HCT116 (cell line): ENCODE data around the gene TRPM3. TPM values are rescaled to one million over a fixed set of nuclear protein-coding genes. Genes with fewer than 3 reads are reported as not detected.

Source experiments
- ATAC-seq: fragments of 200-7000 bp; cut with Tn5 transposase; 2 replicates; pipeline ENCODE4 v1.9.1; 2020; ENCODE audit warnings: mild to moderate bottlenecking, moderate library complexity
- BruUV-seq: library from RNA; stranded (reverse); fragments of 400-500 nt; replicated peaks from 2 replicates; lab custom pipeline; 2021; lab: Mats Ljungman, UMichigan
- CTCF ChIA-PET: fragments of 300-600 bp; sonication (Branson Sonifier 250); formaldehyde crosslinking; loops from one replicate; lab custom pipeline; 2021; ENCODE audit warnings: antibody characterized with exemption; lab: Charles Lee
- POLR2A ChIA-PET: fragments of 300-600, 350-600 bp; sonication (Branson Sonifier 250); formaldehyde crosslinking; loops from one replicate; lab custom pipeline; 2021; ENCODE audit warnings: antibody characterized with exemption; lab: Charles Lee
- RAD21 ChIA-PET, 2 experiments: fragments of 300-600 bp; sonication (Branson Sonifier 250); formaldehyde crosslinking; loops; one replicate each; lab custom pipeline; 2023; ENCODE audit warnings: low total read pairs in 2 of 2; ENCODE audit not compliant: uncharacterized antibody in 2 of 2, unreplicated experiment in 2 of 2, low non-redundant PET in 1 of 2; lab: Charles Lee
- DNase-seq: peaks from one replicate; pipeline ENCODE4 v3.0.0-alpha.2; 2010; ENCODE audit warnings: low read depth, low spot score
- H2AFZ ChIP-seq: fragments of 200-600 bp; shearing (Covaris generic), sonication (generic); 2 replicates; pipeline ENCODE4 v1.6.1; 2017; ENCODE audit warnings: low read depth, mixed run types, mixed read lengths, antibody characterized with exemption, low read length; ENCODE audit not compliant: poor library complexity, severe bottlenecking
- H3K27ac ChIP-seq: 2 replicates; pipeline ENCODE4 v1.5.1; 2012; ENCODE audit warnings: low read depth, low read length
- H3K27me3 ChIP-seq: fragments of 200-600 bp; sonication (generic); 2 replicates; pipeline ENCODE4 v1.6.1; 2016; ENCODE audit warnings: mixed run types, low read length, mixed read lengths; ENCODE audit not compliant: insufficient read depth
- H3K36me3 ChIP-seq, 2 experiments: fragments of 200-500 bp in 1 of 2; fragments of 200-600 bp in 1 of 2; sonication (Bioruptor generic) in 1 of 2; sonication (generic) in 1 of 2; 2 replicates each; pipeline versions ENCODE4 v1.5.1 to v1.6.1; 2014 to 2016; ENCODE audit warnings: low read length in 2 of 2, inconsistent platforms in 1 of 2, mixed read lengths in 1 of 2, mixed run types in 1 of 2; ENCODE audit not compliant: insufficient read depth in 2 of 2, control insufficient read depth in 1 of 2
- H3K4me1 ChIP-seq, 2 experiments: fragments of 200-600 bp in 1 of 2; sonication (generic) in 1 of 2; 2 replicates each; pipeline versions ENCODE4 v1.5.1 to v1.6.1; 2012 to 2017; ENCODE audit warnings: low read length in 2 of 2, inconsistent platforms in 1 of 2, mild to moderate bottlenecking in 1 of 2, mixed read lengths in 1 of 2, mixed run types in 1 of 2, moderate library complexity in 1 of 2; ENCODE audit not compliant: insufficient read depth in 2 of 2, control insufficient read depth in 1 of 2
- H3K4me2 ChIP-seq: fragments of 200-600 bp; sonication (generic); 2 replicates; pipeline ENCODE4 v1.6.1; 2017; ENCODE audit warnings: mixed run types, low read length, mixed read lengths
- H3K4me3 ChIP-seq, 2 experiments: fragments of 200-600 bp in 1 of 2; sonication (generic) in 1 of 2; replicated peaks in 1 of 2; 2 replicates each; pipeline ENCODE4 v1.5.1; 2011 to 2016; ENCODE audit warnings: low read length in 2 of 2, control low read depth in 1 of 2, low read depth in 1 of 2, mild to moderate bottlenecking in 1 of 2, mixed read lengths in 1 of 2, mixed run types in 1 of 2
- H3K79me2 ChIP-seq: fragments of 200-600 bp; sonication (generic); 2 replicates; pipeline ENCODE4 v1.6.1; 2017; ENCODE audit warnings: mild to moderate bottlenecking, mixed run types, low read length, moderate library complexity, mixed read lengths; ENCODE audit not compliant: insufficient read depth
- H3K9ac ChIP-seq: fragments of 200-600 bp; sonication (generic); 2 replicates; pipeline ENCODE4 v1.6.1; 2016; ENCODE audit warnings: low read length, mixed read lengths
- H3K9me2 ChIP-seq: fragments of 200-600 bp; sonication (generic), shearing (Covaris generic); 2 replicates; pipeline ENCODE4 v1.6.1; 2017; ENCODE audit warnings: mixed run types, mild to moderate bottlenecking, moderate library complexity; ENCODE audit not compliant: insufficient read depth
- H3K9me3 ChIP-seq, 2 experiments: fragments of 200-500 bp in 1 of 2; fragments of 200-600 bp in 1 of 2; sonication (Bioruptor generic) in 1 of 2; sonication (generic) in 1 of 2; 2 replicates each; pipeline ENCODE4 v1.6.1; 2014 to 2017; ENCODE audit warnings: low read length in 2 of 2, mixed read lengths in 2 of 2, inconsistent platforms in 1 of 2, low read depth in 1 of 2, mild to moderate bottlenecking in 1 of 2, mixed run types in 1 of 2, moderate library complexity in 1 of 2; ENCODE audit not compliant: control insufficient read depth in 1 of 2, insufficient read depth in 1 of 2
- H4K20me1 ChIP-seq: fragments of 200-600 bp; sonication (generic), shearing (Covaris generic); 2 replicates; pipeline ENCODE4 v1.6.1; 2017; ENCODE audit warnings: mixed run types, mild to moderate bottlenecking, moderate library complexity; ENCODE audit not compliant: insufficient read depth
- EGR1 ChIP-seq: IDR thresholded peaks from 2 replicates; pipeline ENCODE4 v1.6.1; 2012; ENCODE audit warnings: low read depth
- EZH2 ChIP-seq: fragments of 200-600 bp; sonication (generic); IDR thresholded peaks from 2 replicates; pipeline ENCODE4 v1.6.1; 2017; ENCODE audit warnings: antibody characterized with exemption, mixed run types
- EZH2phosphoT487 ChIP-seq: fragments of 200-600 bp; IDR thresholded peaks from 2 replicates; pipeline ENCODE4 v1.6.1; 2018; ENCODE audit warnings: antibody characterized with exemption, borderline replicate concordance
- FOSL1 ChIP-seq: IDR thresholded peaks from 2 replicates; pipeline ENCODE4 v1.6.1; 2012; ENCODE audit warnings: low read depth
- MAX ChIP-seq: IDR thresholded peaks from 2 replicates; pipeline ENCODE4 v1.6.1; 2012
- POLR2A ChIP-seq: IDR thresholded peaks from 2 replicates; pipeline ENCODE4 v1.7.0; 2011; ENCODE audit warnings: borderline replicate concordance; ENCODE audit not compliant: insufficient read depth, insufficient read length; ENCODE audit errors: extremely low read depth
- POLR2AphosphoS5 ChIP-seq: IDR thresholded peaks from 2 replicates; pipeline ENCODE4 v1.6.1; 2011; ENCODE audit warnings: mild to moderate bottlenecking, low read depth, low read length, moderate library complexity
- REST ChIP-seq: IDR thresholded peaks from 2 replicates; pipeline ENCODE4 v1.6.1; 2012; ENCODE audit warnings: low read depth
- SP1 ChIP-seq: IDR thresholded peaks from 2 replicates; pipeline ENCODE4 v1.6.1; 2012; ENCODE audit warnings: low read depth
- SRF ChIP-seq: IDR thresholded peaks from 2 replicates; pipeline ENCODE4 v1.6.1; 2012; ENCODE audit warnings: low read depth
- TCF7L2 ChIP-seq: IDR thresholded peaks from 2 replicates; pipeline ENCODE4 v1.7.0; 2011; ENCODE audit warnings: borderline replicate concordance, inconsistent platforms; ENCODE audit not compliant: insufficient read depth, insufficient read length; ENCODE audit errors: extremely low read depth
- YY1 ChIP-seq: IDR thresholded peaks from 2 replicates; pipeline ENCODE4 v1.6.1; 2011; ENCODE audit warnings: low read length, low read depth, moderate library complexity, mild to moderate bottlenecking; ENCODE audit not compliant: insufficient replicate concordance; ENCODE audit errors: extremely low read depth
- ZFX ChIP-seq: fragments of 450-650 bp; IDR thresholded peaks from 2 replicates; pipeline ENCODE4 v1.6.1; 2017
- ZNF274 ChIP-seq: fragments of 200-500 bp; sonication (Bioruptor generic); IDR thresholded peaks from 2 replicates; pipeline ENCODE4 v1.6.1; 2014; ENCODE audit warnings: mild to moderate bottlenecking, low read depth, low read length, inconsistent platforms
- intact Hi-C: fragments of 100-400 bp; cut with micrococcal nuclease; formaldehyde crosslinking; loops from 2 replicates; pipeline ENCODE4 v1.10.0; 2022
- total RNA-seq: library from RNA; stranded (reverse); gene quantifications from one replicate; pipeline ENCODE4 v1.2.1, GENCODE V29; 2021; ENCODE audit not compliant: unreplicated experiment
- TF ChIP-seq, protein P1 (sequence below): IDR thresholded peaks from 2 replicates; pipeline ENCODE4 v1.6.1; 2011; ENCODE audit warnings: mild to moderate bottlenecking, low read length, moderate library complexity; ENCODE audit not compliant: insufficient replicate concordance; ENCODE audit errors: extremely low read depth
- TF ChIP-seq, protein P2 (sequence below), 3 experiments: fragments of 200-600 bp in 1 of 3; sonication (generic) in 1 of 3; IDR thresholded peaks in 2 of 3; conservative IDR thresholded peaks in 1 of 3; 2 replicates each; pipeline ENCODE4 v1.5.1; 2012 to 2017; ENCODE audit warnings: low read depth in 2 of 3, low read length in 2 of 3, antibody characterized with exemption in 1 of 3, borderline replicate concordance in 1 of 3, control low read depth in 1 of 3, mild to moderate bottlenecking in 1 of 3, mixed read lengths in 1 of 3, mixed run types in 1 of 3, moderate library complexity in 1 of 3; ENCODE audit not compliant: insufficient read depth in 1 of 3

TRPM3 gene
- total RNA-seq, 1 experiment from 2014 or later: not detected

GRCh38 chr9:70883963-70884793 is 237.2 kb downstream of the TRPM3 start:
- ChIA-PET CTCF (no interaction called here), POLR2A (no interaction called here), RAD21 (no interaction called here)
- Histone ChIP-seq H4K20me1 (no peaks in the 10 kb centered on the region), H3K27ac (no peak overlapping the region), H3K9me2 (no peaks in the 10 kb centered on the region), H3K27me3 (peaks cover 18% of the 10 kb centered on the region), H3K36me3 (no peaks in the 10 kb centered on the region), H3K79me2 (no peaks in the 10 kb centered on the region), H2AFZ (no peak overlapping the region), H3K9ac (no peak overlapping the region), H3K4me3 (no peak overlapping the region), H3K4me1 (no peaks in the 10 kb centered on the region), H3K9me3 (no peaks in the 10 kb centered on the region), H3K4me2 (no peak overlapping the region)
- intact Hi-C loops: no loop called here
- DNase-seq (no peak), ATAC-seq (no peak)
- TF ChIP-seq, protein P1, sequence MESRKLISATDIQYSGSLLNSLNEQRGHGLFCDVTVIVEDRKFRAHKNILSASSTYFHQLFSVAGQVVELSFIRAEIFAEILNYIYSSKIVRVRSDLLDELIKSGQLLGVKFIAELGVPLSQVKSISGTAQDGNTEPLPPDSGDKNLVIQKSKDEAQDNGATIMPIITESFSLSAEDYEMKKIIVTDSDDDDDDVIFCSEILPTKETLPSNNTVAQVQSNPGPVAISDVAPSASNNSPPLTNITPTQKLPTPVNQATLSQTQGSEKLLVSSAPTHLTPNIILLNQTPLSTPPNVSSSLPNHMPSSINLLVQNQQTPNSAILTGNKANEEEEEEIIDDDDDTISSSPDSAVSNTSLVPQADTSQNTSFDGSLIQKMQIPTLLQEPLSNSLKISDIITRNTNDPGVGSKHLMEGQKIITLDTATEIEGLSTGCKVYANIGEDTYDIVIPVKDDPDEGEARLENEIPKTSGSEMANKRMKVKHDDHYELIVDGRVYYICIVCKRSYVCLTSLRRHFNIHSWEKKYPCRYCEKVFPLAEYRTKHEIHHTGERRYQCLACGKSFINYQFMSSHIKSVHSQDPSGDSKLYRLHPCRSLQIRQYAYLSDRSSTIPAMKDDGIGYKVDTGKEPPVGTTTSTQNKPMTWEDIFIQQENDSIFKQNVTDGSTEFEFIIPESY: no peak
- TF ChIP-seq SP1 (no peak), ZFX (no peak), POLR2AphosphoS5 (no peak), ZNF274 (no peak), POLR2A (no peak), TCF7L2 (no peak), EGR1 (no peak), MAX (no peak), EZH2 (no peak), EZH2phosphoT487 (no peak), SRF (no peak), FOSL1 (no peak), REST (no peak), YY1 (no peak)
- TF ChIP-seq, protein P2, sequence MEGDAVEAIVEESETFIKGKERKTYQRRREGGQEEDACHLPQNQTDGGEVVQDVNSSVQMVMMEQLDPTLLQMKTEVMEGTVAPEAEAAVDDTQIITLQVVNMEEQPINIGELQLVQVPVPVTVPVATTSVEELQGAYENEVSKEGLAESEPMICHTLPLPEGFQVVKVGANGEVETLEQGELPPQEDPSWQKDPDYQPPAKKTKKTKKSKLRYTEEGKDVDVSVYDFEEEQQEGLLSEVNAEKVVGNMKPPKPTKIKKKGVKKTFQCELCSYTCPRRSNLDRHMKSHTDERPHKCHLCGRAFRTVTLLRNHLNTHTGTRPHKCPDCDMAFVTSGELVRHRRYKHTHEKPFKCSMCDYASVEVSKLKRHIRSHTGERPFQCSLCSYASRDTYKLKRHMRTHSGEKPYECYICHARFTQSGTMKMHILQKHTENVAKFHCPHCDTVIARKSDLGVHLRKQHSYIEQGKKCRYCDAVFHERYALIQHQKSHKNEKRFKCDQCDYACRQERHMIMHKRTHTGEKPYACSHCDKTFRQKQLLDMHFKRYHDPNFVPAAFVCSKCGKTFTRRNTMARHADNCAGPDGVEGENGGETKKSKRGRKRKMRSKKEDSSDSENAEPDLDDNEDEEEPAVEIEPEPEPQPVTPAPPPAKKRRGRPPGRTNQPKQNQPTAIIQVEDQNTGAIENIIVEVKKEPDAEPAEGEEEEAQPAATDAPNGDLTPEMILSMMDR (IDR thresholded peaks at IDR 0.05 in 2 of 3, conservative IDR thresholded peaks at IDR 0.05 in 1 of 3; ENCODE audit: borderline replicate concordance in 1 of 3, insufficient read depth in 1 of 3, low read depth in 2 of 3, low read length in 2 of 3): no peak
- BruUV-seq: no TSS peak
